ENCODE results near the gene GMPR. TPM values are rescaled to one million over a fixed set of nuclear protein-coding genes. Genes with fewer than 3 reads are reported as not detected.

The GMPR gene
- total RNA-seq, 6 donors from 2014 or later, result 10.5 to 25.6 (median 16.4) TPM

DNA sequence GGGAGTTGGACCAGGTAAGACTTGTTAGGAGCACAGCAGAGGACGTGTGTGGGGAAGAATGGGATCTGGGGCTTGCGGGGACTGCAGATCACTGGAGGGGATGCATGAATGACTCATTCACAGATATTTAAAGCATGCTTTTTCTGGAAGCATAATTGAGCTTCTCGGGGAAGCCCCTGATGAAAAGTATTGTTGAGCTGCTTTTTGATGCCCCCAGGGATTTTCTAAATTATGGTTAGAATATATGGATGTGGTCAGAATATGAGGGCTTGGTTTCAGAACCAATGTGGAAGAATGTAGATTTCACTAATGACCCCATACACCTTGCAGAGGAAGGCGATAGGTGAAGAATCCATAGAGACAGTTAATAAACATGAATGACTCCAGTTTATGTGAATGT, 36.1 kb downstream of the GMPR start:
- ATAC-seq (ENCODE audit: low FRiP score in 2 of 2), result no peak
- Histone ChIP-seq H3K27ac (no peak overlapping the region), H3K36me3 (peaks cover 0 to 4% (median 0%) of the 10 kb centered on the region in 4 donors), H3K4me1 (peaks cover 0 to 9% (median 3%) of the 10 kb centered on the region in 4 donors), H3K4me3 (no peak overlapping the region), H3K9me3 (no peaks in the 10 kb centered on the region), H3K27me3 (no peaks in the 10 kb centered on the region)
- no peak for TF ChIP-seq POLR2AphosphoS5 (IDR thresholded peaks at IDR 0.05)
- TF ChIP-seq, protein P1, sequence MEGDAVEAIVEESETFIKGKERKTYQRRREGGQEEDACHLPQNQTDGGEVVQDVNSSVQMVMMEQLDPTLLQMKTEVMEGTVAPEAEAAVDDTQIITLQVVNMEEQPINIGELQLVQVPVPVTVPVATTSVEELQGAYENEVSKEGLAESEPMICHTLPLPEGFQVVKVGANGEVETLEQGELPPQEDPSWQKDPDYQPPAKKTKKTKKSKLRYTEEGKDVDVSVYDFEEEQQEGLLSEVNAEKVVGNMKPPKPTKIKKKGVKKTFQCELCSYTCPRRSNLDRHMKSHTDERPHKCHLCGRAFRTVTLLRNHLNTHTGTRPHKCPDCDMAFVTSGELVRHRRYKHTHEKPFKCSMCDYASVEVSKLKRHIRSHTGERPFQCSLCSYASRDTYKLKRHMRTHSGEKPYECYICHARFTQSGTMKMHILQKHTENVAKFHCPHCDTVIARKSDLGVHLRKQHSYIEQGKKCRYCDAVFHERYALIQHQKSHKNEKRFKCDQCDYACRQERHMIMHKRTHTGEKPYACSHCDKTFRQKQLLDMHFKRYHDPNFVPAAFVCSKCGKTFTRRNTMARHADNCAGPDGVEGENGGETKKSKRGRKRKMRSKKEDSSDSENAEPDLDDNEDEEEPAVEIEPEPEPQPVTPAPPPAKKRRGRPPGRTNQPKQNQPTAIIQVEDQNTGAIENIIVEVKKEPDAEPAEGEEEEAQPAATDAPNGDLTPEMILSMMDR (IDR thresholded peaks at IDR 0.05), result no peak
- TF ChIP-seq EP300 (IDR thresholded peaks at IDR 0.05), result no peak
- no peak for TF ChIP-seq POLR2A (IDR thresholded peaks at IDR 0.05)
- no peak for DNase-seq
- WGBS, 2 donors, result 93% methylated on average over 4 of the region's 4 CpGs

DNA sequence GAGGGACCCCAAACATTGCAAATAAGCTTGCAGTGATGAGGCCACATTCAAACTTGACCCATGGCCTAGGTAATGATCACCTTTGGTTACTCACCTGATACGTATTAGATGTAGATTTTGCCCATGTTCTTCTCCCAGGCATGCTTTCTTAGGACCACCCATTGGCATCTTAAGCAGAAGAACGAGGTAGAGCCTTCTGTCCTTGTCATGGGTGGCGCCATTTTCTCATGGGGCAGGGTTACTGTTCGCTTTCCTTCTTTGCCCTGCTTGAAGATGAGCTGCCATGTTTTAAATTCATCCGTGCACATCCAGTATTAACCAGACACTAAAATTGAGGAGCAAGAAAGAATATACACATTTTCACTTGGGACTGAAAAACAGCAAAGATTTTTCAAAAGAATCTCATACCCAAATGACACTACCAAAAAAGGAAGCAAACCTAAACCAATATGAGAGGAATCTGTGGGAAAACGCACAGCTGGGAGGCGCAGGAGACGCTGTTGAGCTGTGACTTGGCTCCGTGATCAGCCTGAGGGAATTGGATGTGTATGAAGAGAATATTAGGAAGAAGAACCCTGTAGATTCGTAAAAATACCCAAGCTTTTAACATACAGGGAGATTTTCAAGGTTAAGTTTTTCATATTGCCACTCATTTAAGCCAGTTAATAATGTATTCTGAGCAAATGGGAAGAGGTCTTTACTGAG, 36.6 kb downstream of the GMPR start:
- DNase-seq, result no peak
- Histone ChIP-seq H3K27me3 (no peaks in the 10 kb centered on the region), H3K27ac (no peak overlapping the region), H3K4me3 (no peak overlapping the region), H3K36me3 (peaks cover 0 to 4% (median 0%) of the 10 kb centered on the region in 4 donors), H3K4me1 (peaks cover 0 to 9% (median 3%) of the 10 kb centered on the region in 4 donors), H3K9me3 (no peaks in the 10 kb centered on the region)
- WGBS, 2 donors, result 90% methylated on average over 10 of the region's 10 CpGs
- no peak for ATAC-seq (ENCODE audit: low FRiP score in 2 of 2)
- TF ChIP-seq POLR2AphosphoS5 (IDR thresholded peaks at IDR 0.05), result no peak
- no peak for TF ChIP-seq EP300 (IDR thresholded peaks at IDR 0.05)
- TF ChIP-seq POLR2A (IDR thresholded peaks at IDR 0.05), result no peak
- TF ChIP-seq, protein P1 (IDR thresholded peaks at IDR 0.05), result no peak

- H3K4me1 ChIP-seq, result peaks cover 0 to 9% (median 3%) of the 10 kb centered on the region in 4 donors
- TF ChIP-seq, protein P1 (IDR thresholded peaks at IDR 0.05), result peak in 2 of 6 experiments; percentile 12 to 30
- no peak for TF ChIP-seq EP300 (IDR thresholded peaks at IDR 0.05)
- peak overlapping the region in 1 of 4 donors; percentile 30 for H3K27ac ChIP-seq
- no peaks in the 10 kb centered on the region for H3K9me3 ChIP-seq
- no peak overlapping the region for H3K4me3 ChIP-seq
- ATAC-seq (ENCODE audit: low FRiP score in 2 of 2) (peak; percentile 54 to 76), DNase-seq (peak in 1 of 2 donors; percentile 66)
- H3K27me3 ChIP-seq, result no peaks in the 10 kb centered on the region
- 62 to 68% methylated on average over 12 to 18 of the region's 18 CpGs for WGBS, 2 donors
- peaks cover 0 to 4% (median 0%) of the 10 kb centered on the region in 4 donors for H3K36me3 ChIP-seq
These were observed 39.0 kb downstream of the GMPR start for GRCh38 chr6:16277101-16277981.

GRCh38 chr6:16278048-16278724, 39.8 kb downstream of the GMPR start:
- Histone ChIP-seq H3K27ac (peak overlapping the region in 1 of 4 donors; percentile 30), H3K9me3 (no peaks in the 10 kb centered on the region), H3K4me3 (no peak overlapping the region), H3K4me1 (peaks cover 0 to 9% (median 3%) of the 10 kb centered on the region in 4 donors), H3K36me3 (peaks cover 0 to 4% (median 0%) of the 10 kb centered on the region in 4 donors), H3K27me3 (no peaks in the 10 kb centered on the region)
- TF ChIP-seq, protein P1 (IDR thresholded peaks at IDR 0.05), result no peak
- TF ChIP-seq EP300 (IDR thresholded peaks at IDR 0.05), result no peak
- TF ChIP-seq POLR2AphosphoS5 (IDR thresholded peaks at IDR 0.05), result no peak
- TF ChIP-seq POLR2A (IDR thresholded peaks at IDR 0.05), result no peak
- no peak for DNase-seq
- peak; percentile 6 to 31 for ATAC-seq (ENCODE audit: low FRiP score in 2 of 2)
- 89% methylated on average over 9 to 10 of the region's 10 CpGs for WGBS, 2 donors

Data from upper lobe of left lung (tissue), 6 donors.